ENCODE results near the gene HADHA.

GRCh38 chr2:26216587-26216986 is 27.8 kb downstream of the HADHA start:
- TF ChIP-seq JUND (IDR thresholded peaks at IDR 0.05) (no peak), EZH2 (IDR thresholded peaks at IDR 0.05) (no peak), ZNF274 (IDR thresholded peaks at IDR 0.05; ENCODE audit: low read depth, low read length) (no peak), POLR2A (IDR thresholded peaks at IDR 0.05; ENCODE audit: borderline replicate concordance, extremely low read depth, insufficient read depth, insufficient read length) (no peak), POLR2AphosphoS5 (IDR thresholded peaks at IDR 0.05; ENCODE audit: low read depth, low read length) (no peak), CTCF (IDR thresholded peaks at IDR 0.05 in 2 of 3, conservative IDR thresholded peaks at IDR 0.05 in 1 of 3; ENCODE audit: borderline replicate concordance in 1 of 3, insufficient read depth in 1 of 3, low read depth in 2 of 3, low read length in 2 of 3) (no peak), YY1 (IDR thresholded peaks at IDR 0.05; ENCODE audit: extremely low read depth, insufficient replicate concordance, low read depth, low read length) (no peak), SP1 (IDR thresholded peaks at IDR 0.05; ENCODE audit: low read depth) (no peak), EGR1 (IDR thresholded peaks at IDR 0.05; ENCODE audit: low read depth) (no peak), EZH2phosphoT487 (IDR thresholded peaks at IDR 0.05; ENCODE audit: borderline replicate concordance) (no peak), ATF3 (IDR thresholded peaks at IDR 0.05) (no peak), REST (IDR thresholded peaks at IDR 0.05; ENCODE audit: low read depth) (no peak)

Measured in HCT116 (cell line).